ENCODE results near the gene ASPN.

The ASPN gene

GRCh38 chr9:92503156-92503555 lies 20.9 kb upstream of the ASPN start:
- no peak for DNase-seq

- DNase-seq = no peak
These were observed 19.5 kb upstream of the ASPN start for GRCh38 chr9:92501671-92502393.

GRCh38 chr9:92500725-92501124 lies 18.4 kb upstream of the ASPN start:
- DNase-seq = no peak

- DNase-seq = no peak
These were observed 17.4 kb upstream of the ASPN start for GRCh38 chr9:92499701-92500100.

- DNase-seq = no peak
These were observed 14.3 kb upstream of the ASPN start for GRCh38 chr9:92496396-92497176.

- no peak for DNase-seq
These were observed 12.6 kb upstream of the ASPN start for GRCh38 chr9:92494856-92495255.

GRCh38 chr9:92493749-92494387 lies 11.6 kb upstream of the ASPN start:
- no peak for DNase-seq

- no peak for DNase-seq
These were observed 10.6 kb upstream of the ASPN start for GRCh38 chr9:92492781-92493401.

GRCh38 chr9:92488681-92489550 lies 6.6 kb upstream of the ASPN start:
- DNase-seq = no peak

GRCh38 chr9:92486371-92486770 lies 4.1 kb upstream of the ASPN start:
- DNase-seq = no peak

- no peak for DNase-seq
These were observed 2.3 kb upstream of the ASPN start for GRCh38 chr9:92484563-92484962.

GRCh38 chr9:92483627-92484545 lies 1.6 kb upstream of the ASPN start:
- DNase-seq = no peak

GRCh38 chr9:92482805-92483204 lies 499 bp upstream of the ASPN start:
- no peak for DNase-seq

GRCh38 chr9:92480986-92481633 lies 1.2 kb downstream of the ASPN start:
- no peak for DNase-seq

- no peak for DNase-seq
These were observed 2.0 kb downstream of the ASPN start for GRCh38 chr9:92480291-92480771.

- no peak for DNase-seq
These were observed 3.0 kb downstream of the ASPN start for GRCh38 chr9:92479346-92479745.

- DNase-seq = no peak
These were observed 3.5 kb downstream of the ASPN start for GRCh38 chr9:92478783-92479182.

GRCh38 chr9:92476962-92477361 lies 5.3 kb downstream of the ASPN start:
- DNase-seq = no peak

- DNase-seq = no peak
These were observed 7.7 kb downstream of the ASPN start for GRCh38 chr9:92474587-92474986.

GRCh38 chr9:92468206-92468605 lies 14.1 kb downstream of the ASPN start:
- DNase-seq = no peak

- no peak for DNase-seq
These were observed 14.8 kb downstream of the ASPN start for GRCh38 chr9:92467511-92467910.

All from effector CD4-positive, alpha-beta T cell (primary cell).